ENCODE data around the gene UBR4. TPM values are rescaled to one million over a fixed set of nuclear protein-coding genes. Genes with fewer than 3 reads are reported as not detected.

The UBR4 gene
- total and polyA plus RNA-seq, 2 experiments from 2014 or later, result 49.4 to 63.7 TPM

DNA sequence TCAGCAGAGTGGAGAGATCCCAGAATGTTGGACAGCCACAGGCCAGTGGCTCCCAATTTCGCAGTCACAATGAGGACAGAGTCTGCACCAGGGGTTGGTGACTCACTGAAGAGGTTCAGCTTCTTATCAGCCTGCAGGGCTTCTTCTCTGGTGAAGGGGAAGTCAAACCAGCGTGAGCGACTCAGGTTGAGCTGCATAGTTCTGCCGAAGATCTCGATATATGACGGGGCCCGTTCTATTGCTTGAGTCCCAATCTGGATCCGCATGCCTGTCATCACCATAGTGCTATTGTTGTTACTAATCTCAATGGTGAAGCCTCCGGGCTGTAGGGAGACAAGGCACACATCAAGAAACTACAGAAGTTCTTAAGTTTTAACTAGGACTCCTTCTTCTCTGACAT, 58.5 kb downstream of the UBR4 start:
- Histone ChIP-seq H3K27ac (no peak overlapping the region), H3K4me1 (ENCODE audit: insufficient read depth) (no peaks in the 10 kb centered on the region), H2AFZ (no peak overlapping the region), H3K4me2 (ENCODE audit: unreplicated experiment) (no peak overlapping the region), H3K9ac (no peak overlapping the region), H4K20me1 (ENCODE audit: insufficient read depth) (no peaks in the 10 kb centered on the region), H3K9me2 (ENCODE audit: insufficient read depth) (no peaks in the 10 kb centered on the region), H3K9me3 (ENCODE audit: low read depth) (no peaks in the 10 kb centered on the region), H3K27me3 (replicated peaks; ENCODE audit: insufficient read depth) (no peaks in the 10 kb centered on the region), H3K36me3 (ENCODE audit: low read depth) (peaks cover 98% of the 10 kb centered on the region), H3K79me2 (ENCODE audit: insufficient read depth) (0 out of 2 replicates have a peak, but pooled peaks cover 7% of the 10 kb centered on the region), H3F3A (ENCODE audit: insufficient read depth) (0 out of 2 replicates have a peak, but pooled peaks cover 2% of the 10 kb centered on the region), H3K4me3 (no peak overlapping the region)
- in situ Hi-C loops (cut with MboI), result no loop called here
- DNase-seq, result no peak
- TF ChIP-seq EZH2 (IDR thresholded peaks at IDR 0.05; ENCODE audit: insufficient read depth, poor library complexity, severe bottlenecking), result no peak
- no peak for TF ChIP-seq EZH2phosphoT487 (IDR thresholded peaks at IDR 0.05; ENCODE audit: insufficient read depth, low read depth)
- 86 to 88% methylated on average over 9 of the region's 9 CpGs for WGBS, 2 experiments (ENCODE audit: low coverage in 1 of 2, low lambda C conversion rate in 2 of 2, missing lambda C conversion rate in 2 of 2)

DNA sequence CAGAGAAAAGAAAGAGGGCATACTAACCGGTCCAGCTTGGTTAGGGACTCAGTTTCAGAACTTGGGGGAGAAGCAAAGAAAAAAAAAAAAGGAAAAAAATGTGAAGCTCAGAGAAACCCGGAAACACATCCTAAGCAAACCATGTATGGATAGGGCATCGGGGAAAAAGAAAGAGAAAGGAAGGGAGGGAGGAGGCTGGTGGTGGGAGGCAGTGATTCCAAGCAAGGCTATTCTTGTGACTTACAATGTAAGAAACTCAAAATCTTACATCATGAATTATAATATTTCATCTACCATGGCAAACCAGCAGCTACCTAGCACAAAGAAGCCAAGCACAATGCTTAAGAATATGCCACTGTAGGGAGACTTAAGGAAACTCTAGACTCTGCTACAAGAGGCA, 60.3 kb downstream of the UBR4 start:
- WGBS, 2 experiments (ENCODE audit: low coverage in 1 of 2, low lambda C conversion rate in 2 of 2, missing lambda C conversion rate in 2 of 2), result 97 to 98% methylated on average over 3 of the region's 3 CpGs
- no peaks in the 10 kb centered on the region for H4K20me1 ChIP-seq (ENCODE audit: insufficient read depth)
- H3K4me1 ChIP-seq (ENCODE audit: insufficient read depth), result no peaks in the 10 kb centered on the region
- TF ChIP-seq EZH2phosphoT487 (IDR thresholded peaks at IDR 0.05; ENCODE audit: insufficient read depth, low read depth) (no peak), EZH2 (IDR thresholded peaks at IDR 0.05; ENCODE audit: insufficient read depth, poor library complexity, severe bottlenecking) (no peak)
- no peaks in the 10 kb centered on the region for H3K27me3 ChIP-seq (replicated peaks; ENCODE audit: insufficient read depth)
- H2AFZ ChIP-seq, result no peak overlapping the region
- no peak overlapping the region for H3K27ac ChIP-seq
- H3K9ac ChIP-seq, result no peak overlapping the region
- in situ Hi-C loops (cut with MboI), result no loop called here
- peaks cover 11% of the 10 kb centered on the region; the same call in 1 of the 2 replicates for H3K79me2 ChIP-seq (ENCODE audit: insufficient read depth)
- no peaks in the 10 kb centered on the region for H3K9me2 ChIP-seq (ENCODE audit: insufficient read depth)
- no peaks in the 10 kb centered on the region for H3K9me3 ChIP-seq (ENCODE audit: low read depth)
- no peak overlapping the region for H3K4me3 ChIP-seq
- no peak for DNase-seq
- H3F3A ChIP-seq (ENCODE audit: insufficient read depth), result no peaks in the 10 kb centered on the region
- H3K36me3 ChIP-seq (ENCODE audit: low read depth), result peaks cover 98% of the 10 kb centered on the region
- H3K4me2 ChIP-seq (ENCODE audit: unreplicated experiment), result no peak overlapping the region

DNA sequence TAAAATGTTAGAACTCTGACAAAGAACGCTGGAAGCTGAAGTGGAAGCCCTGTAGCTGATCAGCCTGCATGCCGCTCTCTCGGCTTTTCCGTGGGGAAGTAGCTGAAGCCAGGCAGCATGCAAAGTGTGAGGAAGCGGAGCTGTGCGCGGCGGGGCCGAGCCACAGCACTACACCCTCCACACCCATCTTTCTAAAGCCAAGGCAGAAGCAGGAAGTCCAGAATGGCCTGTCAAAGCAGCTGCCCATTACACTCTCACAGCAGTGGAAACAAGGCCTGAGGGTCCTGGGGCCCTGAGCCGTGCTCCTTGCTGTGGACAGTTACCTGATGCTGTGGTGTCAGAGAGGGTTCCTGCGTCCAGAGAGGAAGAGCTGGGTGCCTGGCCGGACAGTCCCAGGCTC, 69.6 kb downstream of the UBR4 start:
- H3K27me3 ChIP-seq (replicated peaks; ENCODE audit: insufficient read depth), result no peaks in the 10 kb centered on the region
- H4K20me1 ChIP-seq (ENCODE audit: insufficient read depth), result no peaks in the 10 kb centered on the region
- H3K36me3 ChIP-seq (ENCODE audit: low read depth), result peaks cover 90% of the 10 kb centered on the region
- no peak for DNase-seq
- peaks cover 14% of the 10 kb centered on the region for H3F3A ChIP-seq (ENCODE audit: insufficient read depth)
- H3K9me2 ChIP-seq (ENCODE audit: insufficient read depth), result no peaks in the 10 kb centered on the region
- H3K9me3 ChIP-seq (ENCODE audit: low read depth), result no peaks in the 10 kb centered on the region
- H3K4me1 ChIP-seq (ENCODE audit: insufficient read depth), result no peaks in the 10 kb centered on the region
- H3K9ac ChIP-seq, result no peak overlapping the region
- no peak overlapping the region for H3K4me2 ChIP-seq (ENCODE audit: unreplicated experiment)
- no peak overlapping the region for H3K4me3 ChIP-seq
- WGBS, 2 experiments (ENCODE audit: low coverage in 1 of 2, low lambda C conversion rate in 2 of 2, missing lambda C conversion rate in 2 of 2), result 81 to 85% methylated on average over 9 to 11 of the region's 12 CpGs
- no peak overlapping the region for H2AFZ ChIP-seq
- TF ChIP-seq EZH2 (IDR thresholded peaks at IDR 0.05; ENCODE audit: insufficient read depth, poor library complexity, severe bottlenecking) (no peak), EZH2phosphoT487 (IDR thresholded peaks at IDR 0.05; ENCODE audit: insufficient read depth, low read depth) (no peak)
- in situ Hi-C loops (cut with MboI), result no loop called here
- no peak overlapping the region for H3K27ac ChIP-seq
- peaks cover 12% of the 10 kb centered on the region for H3K79me2 ChIP-seq (ENCODE audit: insufficient read depth)

DNA sequence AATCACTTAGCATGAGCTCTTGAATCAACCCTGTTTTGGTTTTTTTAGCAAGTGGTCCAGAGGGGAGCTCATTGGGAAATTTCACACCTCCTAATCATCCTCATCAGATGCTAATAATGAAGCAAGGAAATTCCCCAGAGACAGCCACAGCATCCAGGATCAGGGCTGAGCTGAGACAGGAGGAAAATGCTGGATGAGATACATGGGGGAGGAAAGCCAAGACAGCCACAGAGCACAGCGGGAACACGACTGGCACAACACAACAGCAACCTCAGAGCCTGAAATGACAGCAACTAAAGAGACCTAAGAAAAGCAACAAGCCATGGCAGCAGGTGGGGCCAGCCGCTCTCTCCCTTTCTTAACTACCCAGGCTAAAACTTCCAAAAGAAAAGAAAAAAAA, 70.4 kb downstream of the UBR4 start:
- in situ Hi-C loops (cut with MboI), result no loop called here
- H3F3A ChIP-seq (ENCODE audit: insufficient read depth), result peaks cover 21% of the 10 kb centered on the region
- DNase-seq, result no peak
- H2AFZ ChIP-seq, result no peak overlapping the region
- peaks cover 17% of the 10 kb centered on the region for H3K79me2 ChIP-seq (ENCODE audit: insufficient read depth)
- WGBS, 2 experiments (ENCODE audit: low coverage in 1 of 2, low lambda C conversion rate in 2 of 2, missing lambda C conversion rate in 2 of 2), result 39 to 44% methylated on average over 3 of the region's 3 CpGs
- TF ChIP-seq EZH2phosphoT487 (IDR thresholded peaks at IDR 0.05; ENCODE audit: insufficient read depth, low read depth), result no peak
- no peak for TF ChIP-seq EZH2 (IDR thresholded peaks at IDR 0.05; ENCODE audit: insufficient read depth, poor library complexity, severe bottlenecking)
- no peaks in the 10 kb centered on the region for H4K20me1 ChIP-seq (ENCODE audit: insufficient read depth)
- no peaks in the 10 kb centered on the region for H3K27me3 ChIP-seq (replicated peaks; ENCODE audit: insufficient read depth)
- no peaks in the 10 kb centered on the region for H3K4me1 ChIP-seq (ENCODE audit: insufficient read depth)
- peaks cover 90% of the 10 kb centered on the region for H3K36me3 ChIP-seq (ENCODE audit: low read depth)
- H3K9me3 ChIP-seq (ENCODE audit: low read depth), result no peaks in the 10 kb centered on the region
- H3K9me2 ChIP-seq (ENCODE audit: insufficient read depth), result no peaks in the 10 kb centered on the region
- no peak overlapping the region for H3K27ac ChIP-seq
- no peak overlapping the region for H3K9ac ChIP-seq
- no peak overlapping the region for H3K4me2 ChIP-seq (ENCODE audit: unreplicated experiment)
- no peak overlapping the region for H3K4me3 ChIP-seq

Data from GM23248 (cell line).